T-cell (primary cell): ENCODE results near the gene POLE. TPM values are rescaled to one million over a fixed set of nuclear protein-coding genes. Genes with fewer than 3 reads are reported as not detected.

Source experiments
- ATAC-seq, 4 experiments: fragments of 200-7000 bp in 3 of 4; fragments of 150-1000 bp in 1 of 4; cut with Tn5 transposase; replicated peaks in 1 of 4; 1 replicate in 3 of 4; 2 replicates in 1 of 4; pipeline ENCODE4 v1.10.0; 2021; ENCODE audit warnings: moderate library complexity in 3 of 4, mild to moderate bottlenecking in 2 of 4, moderate number of reproducible peaks in 1 of 4
- CTCF ChIA-PET, 2 donors: fragments of 300-600 bp; sonication (Branson Sonifier 250); formaldehyde crosslinking; loops; one replicate each; lab custom pipeline; 2022; ENCODE audit warnings: antibody characterized with exemption in 2 of 2; lab: Charles Lee
- POLR2A ChIA-PET, 2 donors: fragments of 300-600 bp; sonication (Branson Sonifier 250); formaldehyde crosslinking; loops; one replicate each; lab custom pipeline; 2022; ENCODE audit warnings: antibody characterized with exemption in 2 of 2; lab: Charles Lee
- DNase-seq, 35 experiments: peaks; one replicate each; pipeline versions ENCODE4 v3.0.0 to v3.0.0-alpha.2; 2013 to 2023
- H3K27ac ChIP-seq: one replicate; pipeline ENCODE4 v1.5.1; 2013; ENCODE audit warnings: low read length
- H3K27me3 ChIP-seq, 2 experiments: replicated peaks in 1 of 2; 1 replicate in 1 of 2; 2 replicates in 1 of 2; pipeline versions ENCODE4 v1.6.1 to v1.7.0; 2013; ENCODE audit warnings: low read length in 1 of 2, mixed read lengths in 1 of 2; ENCODE audit not compliant: control insufficient read depth in 2 of 2, insufficient read depth in 2 of 2; ENCODE audit errors: extremely low read depth in 1 of 2
- H3K36me3 ChIP-seq, 2 donors: 1 replicate in 1 of 2; 2 replicates in 1 of 2; pipeline versions ENCODE4 v1.6.1 to v1.7.0; 2013; ENCODE audit warnings: low read length in 1 of 2; ENCODE audit not compliant: control insufficient read depth in 2 of 2, insufficient read depth in 1 of 2; ENCODE audit errors: extremely low read depth in 1 of 2
- H3K4me1 ChIP-seq, 2 experiments: 1 replicate in 1 of 2; 2 replicates in 1 of 2; pipeline versions ENCODE4 v1.6.1 to v1.7.0; 2013; ENCODE audit warnings: low read length in 2 of 2, mixed read lengths in 1 of 2; ENCODE audit not compliant: insufficient read depth in 2 of 2, control insufficient read depth in 1 of 2; ENCODE audit errors: extremely low read depth in 1 of 2
- H3K4me3 ChIP-seq, 2 donors: 1 replicate in 1 of 2; 2 replicates in 1 of 2; pipeline versions ENCODE4 v1.5.1 to v1.7.0; 2013; ENCODE audit warnings: mild to moderate bottlenecking in 2 of 2, low read length in 1 of 2, moderate library complexity in 1 of 2; ENCODE audit not compliant: control insufficient read depth in 1 of 2; ENCODE audit errors: extremely low read depth in 1 of 2
- H3K9me3 ChIP-seq: 2 replicates; pipeline ENCODE4 v1.7.0; 2013
- H3K27ac Mint-ChIP-seq, 2 donors: one replicate each; pipeline ENCODE4 v1.8.0; 2020 to 2021; ENCODE audit warnings: mild to moderate bottlenecking in 2 of 2, mixed read lengths in 2 of 2
- H3K27me3 Mint-ChIP-seq, 2 donors: one replicate each; pipeline ENCODE4 v1.8.0; 2021 to 2022; ENCODE audit warnings: mixed read lengths in 2 of 2
- H3K36me3 Mint-ChIP-seq: one replicate; pipeline ENCODE4 v1.8.0; 2021; ENCODE audit warnings: mixed read lengths
- H3K4me1 Mint-ChIP-seq, 3 donors: one replicate each; pipeline ENCODE4 v1.8.0; 2020 to 2022; ENCODE audit warnings: mixed read lengths in 3 of 3, mild to moderate bottlenecking in 1 of 3
- H3K4me3 Mint-ChIP-seq, 3 donors: one replicate each; pipeline ENCODE4 v1.8.0; 2020 to 2022; ENCODE audit warnings: mild to moderate bottlenecking in 3 of 3, mixed read lengths in 3 of 3, moderate library complexity in 3 of 3
- H3K9me3 Mint-ChIP-seq, 3 donors: one replicate each; pipeline ENCODE4 v1.8.0; 2020 to 2022; ENCODE audit warnings: mixed read lengths in 3 of 3
- WGBS: methylation state at CpG from one replicate; pipeline ENCODE4 v1.1.5; 2013; ENCODE audit warnings: missing lambda C conversion rate; ENCODE audit not compliant: insufficient coverage; 5-methylcytosine and 5-hydroxymethylcytosine counted together
- total RNA-seq, 35 experiments: library from RNA in 6 of 35; stranded (reverse) in 6 of 35; fragments of 120-200 nt in 1 of 35; gene quantifications; one replicate each; pipeline versions ENCODE4 v1.2.1 to v1.2.4 and lab custom pipeline; 2013 to 2026

POLE gene
- total RNA-seq, 5 donors from 2014 or later (not counting 1 experiment from before 2014, with no cell fraction given): 43.6 to 70.4 (median 66.1) TPM

GRCh38 chr12:132665149-132665491, 22.0 kb downstream of the POLE start:
- CTCF ChIA-PET: no interaction called here
- peaks cover 13 to 79% of the 10 kb centered on the region in 2 donors for H3K36me3 ChIP-seq
- H3K9me3 ChIP-seq: no peaks in the 10 kb centered on the region
- no peak overlapping the region for H3K4me3 ChIP-seq
- Mint-ChIP-seq H3K27ac (peak overlapping the region in 1 of 2 donors; percentile 5), H3K9me3 (no peaks in the 10 kb centered on the region), H3K4me3 (no peak overlapping the region), H3K4me1 (peaks cover 10 to 23% (median 21%) of the 10 kb centered on the region in 3 donors), H3K36me3 (peaks cover 70% of the 10 kb centered on the region), H3K27me3 (no peaks in the 10 kb centered on the region)
- POLR2A ChIA-PET: no interaction called here
- WGBS: 98% methylated on average over 13 of the region's 13 CpGs
- DNase-seq (no peak), ATAC-seq (no peak)
- peaks cover 7 to 8% of the 10 kb centered on the region in 2 experiments for H3K4me1 ChIP-seq
- H3K27me3 ChIP-seq: no peaks in the 10 kb centered on the region
- no peak overlapping the region for H3K27ac ChIP-seq

DNA sequence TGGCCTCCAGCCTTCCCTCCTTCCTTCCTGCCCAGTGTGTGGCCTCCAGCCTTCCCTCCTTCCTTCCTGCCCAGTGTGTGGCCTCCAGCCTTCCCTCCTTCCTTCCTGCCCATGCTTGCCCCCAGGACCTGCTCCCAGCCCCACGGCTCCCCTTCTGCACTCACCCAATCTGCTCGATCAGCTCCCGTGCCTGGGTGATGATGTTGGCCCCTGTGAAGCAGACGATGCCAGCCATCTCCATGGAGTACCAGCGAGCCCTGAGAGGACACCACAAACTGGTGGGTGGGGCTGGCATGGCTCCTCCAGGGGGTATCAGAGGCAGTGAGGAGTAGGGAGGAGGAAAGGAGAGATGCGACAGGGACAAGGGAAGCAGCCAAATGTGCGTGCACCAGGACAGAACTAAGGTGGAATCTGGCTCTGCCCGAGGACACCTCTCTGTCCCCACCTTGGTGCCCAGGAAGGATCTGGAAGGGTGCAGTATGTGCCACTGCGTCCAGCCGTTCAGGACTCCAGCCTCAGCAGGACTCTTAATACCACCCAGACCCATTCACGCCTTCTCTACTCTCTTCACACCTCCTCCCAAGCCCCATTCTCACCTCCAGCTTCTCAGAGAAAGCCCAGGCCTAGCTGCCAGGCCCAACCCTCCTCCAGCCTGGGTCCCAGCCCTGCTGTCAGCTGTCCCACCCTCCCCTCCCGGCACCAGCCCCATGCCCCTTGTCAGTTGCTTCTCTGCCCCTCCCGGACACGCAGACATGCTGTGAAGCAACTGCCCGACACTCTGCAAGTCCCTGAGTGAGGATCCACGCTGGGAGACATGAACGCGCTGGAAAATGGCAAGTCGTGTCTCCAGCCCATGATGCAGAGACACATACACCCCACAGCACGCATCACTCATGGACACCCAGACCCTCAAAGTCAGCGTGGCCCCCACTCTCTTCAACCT, 22.7 kb downstream of the POLE start:
- Histone ChIP-seq H3K4me1 (peaks cover 11 to 14% of the 10 kb centered on the region in 2 experiments), H3K9me3 (no peaks in the 10 kb centered on the region), H3K36me3 (peaks cover 11 to 79% of the 10 kb centered on the region in 2 donors), H3K27me3 (no peaks in the 10 kb centered on the region), H3K27ac (no peak overlapping the region), H3K4me3 (no peak overlapping the region)
- Mint-ChIP-seq H3K4me1 (peaks cover 15 to 29% (median 26%) of the 10 kb centered on the region in 3 donors), H3K36me3 (peaks cover 72% of the 10 kb centered on the region), H3K27me3 (no peaks in the 10 kb centered on the region), H3K9me3 (no peaks in the 10 kb centered on the region), H3K4me3 (no peak overlapping the region), H3K27ac (no peak overlapping the region)
- DNase-seq (no peak), ATAC-seq (no peak)
- WGBS: 97% methylated on average over 19 of the region's 21 CpGs
- POLR2A ChIA-PET: no interaction called here
- CTCF ChIA-PET: no interaction called here

- Mint-ChIP-seq H3K4me3 (no peak overlapping the region), H3K4me1 (peaks cover 15 to 29% (median 29%) of the 10 kb centered on the region in 3 donors), H3K27me3 (no peaks in the 10 kb centered on the region), H3K36me3 (peaks cover 73% of the 10 kb centered on the region), H3K9me3 (no peaks in the 10 kb centered on the region), H3K27ac (peak overlapping the region in 1 of 2 donors; percentile 68)
- Histone ChIP-seq H3K4me1 (peaks cover 13 to 17% of the 10 kb centered on the region in 2 experiments), H3K27ac (no peak overlapping the region), H3K4me3 (no peak overlapping the region), H3K27me3 (no peaks in the 10 kb centered on the region), H3K36me3 (peaks cover 8 to 81% of the 10 kb centered on the region in 2 donors), H3K9me3 (no peaks in the 10 kb centered on the region)
- no peak for ATAC-seq
- ChIA-PET CTCF (no interaction called here), POLR2A (no interaction called here)
- DNase-seq: no peak
- WGBS: 64% methylated on average over 24 of the region's 29 CpGs
These were observed 24.0 kb downstream of the POLE start for GRCh38 chr12:132662901-132663755.

DNA sequence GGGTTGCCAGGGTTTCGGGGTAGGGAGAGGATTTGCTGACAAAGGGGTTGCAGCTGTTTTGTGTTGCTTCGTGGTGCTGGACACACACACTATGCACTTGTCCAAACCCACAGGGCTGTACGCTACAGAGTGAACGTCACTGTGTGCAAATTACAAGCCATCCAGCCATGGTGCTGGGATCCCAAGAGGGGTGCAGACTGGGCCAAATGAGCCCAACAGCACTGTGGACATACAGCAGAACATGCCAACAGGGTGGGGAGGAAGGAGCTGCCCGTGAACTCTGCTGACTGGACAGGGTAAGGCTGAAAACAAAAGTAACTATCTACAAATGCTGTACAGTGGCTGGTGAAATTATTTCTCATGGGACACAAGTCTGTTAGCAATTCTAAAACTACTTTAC, 25.2 kb downstream of the POLE start:
- Mint-ChIP-seq H3K4me1 (peaks cover 15 to 29% (median 29%) of the 10 kb centered on the region in 3 donors), H3K27me3 (no peaks in the 10 kb centered on the region), H3K27ac (peak overlapping the region in 1 of 2 donors; percentile 35), H3K9me3 (no peaks in the 10 kb centered on the region), H3K36me3 (peaks cover 75% of the 10 kb centered on the region), H3K4me3 (no peak overlapping the region)
- ChIA-PET CTCF (no interaction called here), POLR2A (interaction anchor here in 1 of 2 donors (0.6 kb wide), 1 partner anchor 168 kb away, joined by 4 read pairs; no protein-coding TSS in a partner anchor)
- Histone ChIP-seq H3K4me3 (no peak overlapping the region), H3K36me3 (peaks cover 6 to 83% of the 10 kb centered on the region in 2 donors), H3K4me1 (peaks cover 13 to 17% of the 10 kb centered on the region in 2 experiments), H3K9me3 (no peaks in the 10 kb centered on the region), H3K27me3 (no peaks in the 10 kb centered on the region), H3K27ac (no peak overlapping the region)
- WGBS: 60% methylated on average over 1 of the region's 5 CpGs
- no peak for ATAC-seq
- DNase-seq: no peak

GRCh38 chr12:132660996-132661395, 26.1 kb downstream of the POLE start:
- Histone ChIP-seq H3K4me1 (peaks cover 13 to 17% of the 10 kb centered on the region in 2 experiments), H3K27ac (no peak overlapping the region), H3K27me3 (no peaks in the 10 kb centered on the region), H3K4me3 (no peak overlapping the region), H3K9me3 (no peaks in the 10 kb centered on the region), H3K36me3 (peaks cover 5 to 82% of the 10 kb centered on the region in 2 donors)
- no peaks in the 10 kb centered on the region for H3K27me3 Mint-ChIP-seq
- H3K4me1 Mint-ChIP-seq: peaks cover 15 to 29% (median 29%) of the 10 kb centered on the region in 3 donors
- ChIA-PET CTCF (no interaction called here), POLR2A (interaction anchor here in 1 of 2 donors (0.6 kb wide), 1 partner anchor 34 kb away, joined by 6 read pairs; no protein-coding TSS in a partner anchor)
- H3K9me3 Mint-ChIP-seq: no peaks in the 10 kb centered on the region
- peak overlapping the region in 1 of 2 donors; percentile 85 for H3K27ac Mint-ChIP-seq
- no peak overlapping the region for H3K4me3 Mint-ChIP-seq
- DNase-seq (no peak), ATAC-seq (no peak)
- 64% methylated on average over 6 of the region's 11 CpGs for WGBS
- H3K36me3 Mint-ChIP-seq: peaks cover 71% of the 10 kb centered on the region

DNA sequence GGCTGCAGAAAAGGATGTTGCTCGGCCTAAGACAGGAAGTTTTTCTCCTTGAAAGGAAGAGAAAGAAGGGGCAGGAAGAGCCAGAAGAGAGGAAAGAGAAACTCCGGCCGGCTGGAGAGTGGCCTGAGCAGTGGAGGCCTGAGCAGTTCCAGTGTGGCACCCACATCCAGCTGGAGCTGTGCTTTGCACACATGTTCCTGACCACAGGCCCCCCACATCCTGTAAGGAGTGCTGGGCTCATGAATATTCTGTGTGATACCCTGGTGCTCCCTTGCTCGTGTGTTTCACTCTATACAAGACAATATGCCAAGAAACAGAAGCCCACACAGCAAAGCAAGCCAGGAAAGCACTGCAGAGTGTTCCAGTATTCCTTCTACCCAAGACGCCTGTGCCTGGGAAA, 27.1 kb downstream of the POLE start:
- Histone ChIP-seq H3K4me1 (peaks cover 13 to 17% of the 10 kb centered on the region in 2 experiments), H3K9me3 (no peaks in the 10 kb centered on the region), H3K36me3 (peaks cover 5 to 81% of the 10 kb centered on the region in 2 donors), H3K27me3 (no peaks in the 10 kb centered on the region), H3K4me3 (no peak overlapping the region), H3K27ac (no peak overlapping the region)
- CTCF ChIA-PET: no interaction called here
- Mint-ChIP-seq H3K9me3 (no peaks in the 10 kb centered on the region), H3K36me3 (peaks cover 62% of the 10 kb centered on the region), H3K27me3 (no peaks in the 10 kb centered on the region), H3K4me1 (peaks cover 15 to 29% (median 29%) of the 10 kb centered on the region in 3 donors), H3K4me3 (peak overlapping the region in 1 of 3 donors; percentile 28), H3K27ac (peak overlapping the region; percentile 75 to 85)
- ATAC-seq (peak in 2 of 4 experiments; percentile 36 to 58), DNase-seq (peak in 1 of 35 experiments; percentile 13)
- WGBS: 43% methylated on average over 5 of the region's 5 CpGs
- POLR2A ChIA-PET: no interaction called here
